Tibial nerve (tissue), 4 donors: ENCODE measurements around the gene MTHFD1.

Experiments
- CTCF ChIP-seq, 5 experiments: fragments of 200-600 bp in 3 of 5; fragments of 450-650 bp in 2 of 5; sonication (generic) in 3 of 5; IDR thresholded peaks; one replicate each; pipeline ENCODE4 v1.5.1; 2016 to 2019; ENCODE audit warnings: antibody characterized with exemption in 5 of 5, mild to moderate bottlenecking in 3 of 5, moderate library complexity in 2 of 5
- EP300 ChIP-seq, 2 donors: sonication (generic); formaldehyde crosslinking; IDR thresholded peaks; one replicate each; pipeline ENCODE4 v1.6.1; 2017; ENCODE audit warnings: antibody characterized with exemption in 2 of 2, mild to moderate bottlenecking in 1 of 2
- POLR2A ChIP-seq, 2 donors: fragments of 450-650 bp; IDR thresholded peaks; one replicate each; pipeline ENCODE4 v1.6.1; 2017; ENCODE audit warnings: antibody characterized with exemption in 2 of 2, mild to moderate bottlenecking in 2 of 2, moderate library complexity in 2 of 2

GRCh38 chr14:64419003-64419402 lies 30.9 kb downstream of the MTHFD1 start:
- TF ChIP-seq EP300 (IDR thresholded peaks at IDR 0.05), result no peak
- no peak for TF ChIP-seq CTCF (IDR thresholded peaks at IDR 0.05)
- TF ChIP-seq POLR2A (IDR thresholded peaks at IDR 0.05), result no peak
